ENCODE data around the gene UGT1A7.

GRCh38 chr2:233811087-233811486 is 129.4 kb downstream of the UGT1A7 start:
- TF ChIP-seq CTCF (IDR thresholded peaks at IDR 0.05; ENCODE audit: low read length): no peak
- TF ChIP-seq EZH2 (IDR thresholded peaks at IDR 0.05; ENCODE audit: borderline replicate concordance, low read length): no peak
